HG03175 (cell line): Measurements from ENCODE around the gene C19orf67.
"Not testable (repeated sequence)": the region's sequence is repeated elsewhere in the genome, so short reads cannot be mapped to it uniquely, and the experiment has no call there.

Source experiments
- ATAC-seq: cut with Tn5 transposase; IDR thresholded peaks from one replicate; pipeline ENCODE4 v1.9.1; 2021; ENCODE audit warnings: mild to moderate bottlenecking, moderate library complexity; ENCODE audit not compliant: unreplicated experiment

The C19orf67 gene

DNA sequence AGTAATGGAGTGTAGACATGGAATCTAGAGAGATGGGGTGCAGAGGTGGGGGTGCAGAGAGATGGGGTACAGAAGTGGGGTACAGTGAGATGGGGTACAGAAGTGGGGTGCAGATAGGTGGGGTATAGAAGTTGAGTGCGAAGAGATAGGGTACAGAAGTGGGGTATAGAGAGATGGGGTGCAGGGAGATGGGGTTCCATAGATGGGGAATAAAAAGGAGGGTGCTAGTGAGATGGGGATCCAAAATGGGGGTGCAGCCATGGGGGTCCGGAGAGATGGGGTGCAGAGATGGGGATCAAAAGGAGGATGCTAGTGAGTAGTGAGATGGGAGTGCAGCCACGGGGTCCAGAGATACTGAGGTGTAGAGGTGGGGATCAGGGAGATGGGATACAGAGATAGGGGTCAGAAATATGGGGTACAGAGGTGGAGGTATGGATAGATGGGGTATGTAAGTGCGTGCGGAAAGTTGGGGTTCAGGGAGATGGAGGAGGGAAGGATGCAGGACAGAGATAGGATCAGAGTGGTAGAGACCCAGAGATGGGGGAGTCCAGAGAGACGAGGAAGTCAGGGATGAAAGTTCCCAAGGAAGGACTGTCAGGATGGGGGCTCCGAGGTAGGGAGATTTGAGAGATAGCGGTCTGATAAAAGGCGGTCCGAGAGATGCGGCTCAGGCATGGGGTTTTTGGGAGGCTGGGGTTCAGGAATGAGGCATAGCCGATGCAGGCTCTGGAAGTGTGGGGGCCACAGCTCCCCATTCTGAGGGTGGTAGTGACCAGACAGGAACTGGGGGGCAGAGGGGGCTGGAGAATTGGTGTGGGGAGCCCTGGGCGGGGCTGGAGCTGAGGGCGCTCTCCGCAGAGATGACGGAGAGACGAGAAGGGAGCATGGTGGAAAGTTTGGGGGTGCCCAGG is 27.1 kb downstream of the C19orf67 start:
- ATAC-seq: no peak

DNA sequence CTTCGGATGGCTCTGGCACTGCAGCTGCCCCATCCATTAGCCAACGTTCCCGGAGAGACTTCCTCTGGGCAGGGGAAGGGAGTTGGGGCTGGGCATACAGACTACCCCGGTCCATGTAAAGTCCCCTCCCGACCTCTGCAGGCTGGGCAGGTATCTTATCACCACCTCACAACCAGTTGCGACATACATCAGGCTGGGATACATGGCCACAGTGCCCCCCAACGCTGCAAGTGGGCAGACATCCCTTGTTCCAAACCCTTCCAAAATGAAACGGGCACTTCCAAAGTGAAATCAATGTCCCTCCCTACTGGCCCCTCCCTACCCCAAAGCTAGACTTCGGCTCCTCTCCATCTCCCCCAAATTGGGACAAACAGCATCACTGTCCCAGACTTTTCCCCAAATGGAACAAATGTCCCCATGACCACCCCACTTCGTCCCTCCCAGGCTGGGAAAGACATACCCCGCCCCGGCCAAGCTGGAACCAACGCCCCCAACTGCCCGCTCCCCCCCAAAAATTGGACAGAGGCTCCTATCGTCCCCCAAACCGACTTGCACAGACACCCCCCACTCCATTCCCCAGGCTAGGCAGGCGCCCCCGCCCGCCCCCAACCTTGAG is 28.7 kb downstream of the C19orf67 start:
- no peak for ATAC-seq

DNA sequence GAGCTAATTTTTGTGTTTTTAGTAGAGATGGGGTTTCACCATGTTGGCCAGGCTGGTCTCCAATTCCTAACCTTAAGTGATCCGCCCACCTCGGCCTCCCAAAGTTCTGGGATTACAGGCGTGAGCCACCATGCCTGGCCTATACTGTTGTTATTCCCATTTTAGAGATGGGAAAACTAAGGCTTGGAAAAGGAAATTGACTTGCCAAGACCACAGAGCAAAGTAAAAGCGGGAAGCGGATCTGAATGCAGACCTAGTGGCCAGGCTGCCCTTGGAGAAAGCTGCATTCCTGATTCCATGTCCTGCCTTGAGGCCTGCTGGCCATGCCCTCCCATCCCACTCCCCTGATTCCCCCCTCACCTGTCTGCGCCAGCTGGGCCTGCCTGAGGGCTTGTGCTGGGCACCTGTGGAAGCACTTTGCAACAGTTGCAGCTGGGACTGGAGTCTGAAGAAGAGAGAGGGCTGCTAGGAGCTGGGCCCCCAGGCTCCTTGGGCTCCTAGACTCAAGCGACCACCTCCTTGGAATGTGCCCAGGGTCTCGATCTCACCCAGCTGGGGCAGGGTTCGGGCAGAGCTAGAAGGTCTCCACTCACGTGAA is 29.4 kb downstream of the C19orf67 start:
- no peak for ATAC-seq

DNA sequence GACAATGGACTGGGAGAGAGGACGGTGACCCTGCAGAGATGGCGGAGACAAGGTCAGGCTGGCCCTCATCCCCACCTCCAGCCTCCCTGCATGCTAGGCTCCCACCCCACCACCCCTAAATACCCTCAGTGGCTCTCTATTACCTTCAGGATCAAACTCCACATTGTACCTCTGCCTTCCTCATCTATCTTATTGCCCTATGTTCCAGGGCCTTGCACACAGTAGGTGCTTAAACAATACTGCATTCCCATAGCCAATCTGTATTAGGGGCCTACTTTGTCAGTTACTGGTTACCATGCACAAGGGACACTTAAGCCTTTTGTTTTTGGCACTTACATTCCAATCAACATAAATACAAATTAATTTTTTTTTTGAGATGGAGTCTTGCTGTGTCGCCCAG is 30.2 kb downstream of the C19orf67 start:
- ATAC-seq: no peak

DNA sequence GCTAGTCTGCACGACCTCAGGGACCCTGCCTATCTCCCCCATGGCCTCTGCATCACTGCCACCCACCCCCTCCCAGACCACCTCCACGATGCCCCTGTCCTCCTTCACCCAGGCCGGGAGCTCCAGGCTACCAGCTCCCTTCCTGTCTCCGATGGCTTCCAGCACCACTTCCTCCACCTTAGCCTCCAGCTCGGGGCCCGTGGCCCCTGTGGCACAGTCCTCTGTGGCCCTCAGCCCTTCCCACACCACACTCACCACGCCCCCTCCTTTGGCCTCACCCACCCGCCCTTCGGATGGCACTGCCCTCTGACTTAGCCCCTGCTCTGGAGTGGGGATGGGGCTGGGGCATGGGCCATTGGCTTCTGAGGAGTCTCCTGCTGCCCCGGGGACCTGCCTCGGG is 30.9 kb downstream of the C19orf67 start:
- no peak for ATAC-seq

DNA sequence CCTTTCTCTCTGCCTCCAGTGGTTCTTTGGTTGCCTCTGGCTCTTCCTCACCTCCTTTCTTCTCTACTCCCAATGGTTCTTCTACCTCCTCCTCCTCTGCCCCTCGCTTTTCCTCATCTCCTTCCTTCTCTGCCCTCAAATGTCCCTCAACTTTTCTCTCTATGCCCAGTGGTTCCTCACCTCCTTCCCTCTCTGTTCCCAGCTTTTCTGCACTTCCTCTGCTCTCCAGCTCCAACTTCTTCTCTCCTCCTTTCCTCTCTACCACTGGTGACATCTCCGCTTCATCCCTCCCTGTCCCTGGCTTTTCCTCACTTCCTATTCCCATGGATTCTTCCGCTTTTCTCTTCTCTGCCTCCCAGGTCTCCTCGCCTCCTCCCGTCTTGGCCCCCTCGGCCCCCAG is 31.5 kb downstream of the C19orf67 start:
- no peak for ATAC-seq

DNA sequence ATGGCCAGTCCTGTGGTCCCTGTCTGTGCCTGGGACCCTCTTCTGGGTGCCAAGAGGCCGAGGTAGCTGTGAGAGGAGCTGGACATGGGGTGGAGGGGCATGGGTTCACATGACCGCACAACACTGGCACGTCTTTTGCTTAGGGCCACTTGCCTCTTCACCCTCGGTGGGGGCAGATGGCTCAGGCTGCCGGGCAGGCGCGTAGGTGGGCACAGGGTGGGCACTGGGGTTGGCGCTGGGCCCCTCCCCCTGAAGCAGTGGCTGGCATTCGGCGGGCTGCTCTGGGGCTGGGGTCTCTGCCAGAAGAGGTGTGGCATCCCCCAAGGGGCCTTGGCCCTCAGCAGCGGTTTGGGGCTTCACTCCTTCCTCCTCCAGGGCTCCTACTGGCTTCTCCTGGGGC is 32.1 kb downstream of the C19orf67 start:
- no peak for ATAC-seq

DNA sequence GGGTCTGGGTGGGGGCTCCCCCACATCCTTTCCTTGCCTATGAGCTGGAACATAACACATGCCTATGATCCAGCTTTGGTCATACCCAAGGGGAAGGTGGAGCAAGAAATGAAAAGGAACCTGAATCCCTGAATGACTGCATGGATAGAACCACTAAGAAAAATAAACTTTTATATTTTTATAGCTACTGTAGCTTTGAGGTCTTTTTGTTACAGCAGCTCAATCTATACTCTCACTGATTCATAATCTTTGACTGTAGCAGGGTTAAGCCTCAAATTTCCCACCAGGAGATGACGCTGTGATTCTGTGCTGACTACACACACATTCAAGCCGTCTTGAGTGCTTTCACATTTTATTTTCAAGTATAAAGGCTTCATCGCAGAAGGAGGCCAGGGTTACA is 32.6 kb downstream of the C19orf67 start:
- ATAC-seq: no peak

DNA sequence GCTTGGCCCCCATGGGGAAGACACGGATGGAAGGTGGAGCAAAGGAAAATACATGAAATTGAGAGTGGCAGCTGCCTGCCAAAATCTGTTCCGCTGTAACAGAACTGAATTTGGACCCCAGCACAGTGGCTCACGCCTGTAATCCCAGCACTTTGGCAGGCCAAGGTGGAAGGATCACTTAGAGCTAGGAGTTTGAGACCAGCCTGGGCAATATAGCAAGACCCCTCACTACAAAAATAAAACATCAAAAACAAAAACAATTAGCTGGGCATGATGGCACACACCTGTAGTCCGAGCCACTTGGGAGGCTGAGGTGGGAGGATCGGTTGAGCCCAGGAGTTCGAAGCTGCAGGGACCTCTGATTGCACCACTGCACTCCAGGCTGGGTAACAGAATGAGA is 33.1 kb downstream of the C19orf67 start:
- ATAC-seq: no peak

DNA sequence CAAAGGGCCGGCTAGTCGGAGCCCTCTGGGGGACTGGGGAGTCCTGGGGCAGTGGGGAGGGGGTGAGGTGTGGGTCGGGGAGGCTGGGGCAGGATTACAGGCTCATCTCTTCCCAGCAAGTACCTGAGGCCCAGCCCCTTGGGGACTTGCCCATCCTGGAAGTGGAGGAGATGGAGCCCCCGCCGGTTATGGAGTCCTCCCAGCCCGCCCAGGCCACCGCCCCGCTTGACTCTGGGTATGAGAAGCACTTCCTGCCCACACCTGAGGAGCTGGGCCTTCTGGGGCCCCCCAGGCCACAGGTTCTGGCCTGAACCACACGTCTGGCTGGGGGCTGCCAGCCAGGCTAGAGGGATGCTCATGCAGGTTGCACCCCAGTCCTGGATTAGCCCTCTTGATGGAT is 33.6 kb downstream of the C19orf67 start:
- no peak for ATAC-seq

DNA sequence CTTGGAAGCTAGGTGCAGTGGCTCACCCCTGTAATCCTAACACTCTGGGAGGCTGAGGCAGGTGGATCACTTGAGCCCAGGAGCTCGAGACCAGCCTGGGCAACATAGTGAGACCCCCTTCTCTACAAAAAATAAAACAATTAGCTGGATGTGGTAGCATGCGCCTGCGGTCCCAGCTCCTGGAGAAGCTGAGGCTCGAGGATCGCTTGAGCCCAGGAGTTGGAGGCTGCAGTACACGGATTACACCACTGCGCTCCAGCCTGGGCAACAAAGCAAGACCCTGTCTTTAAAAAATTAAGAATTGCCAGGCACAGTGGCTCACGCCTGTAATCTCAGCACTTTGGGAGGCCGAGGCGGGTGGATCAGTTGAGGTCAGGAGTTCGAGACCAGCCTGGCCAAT is 34.6 kb downstream of the C19orf67 start:
- ATAC-seq: not testable (repeated sequence)

DNA sequence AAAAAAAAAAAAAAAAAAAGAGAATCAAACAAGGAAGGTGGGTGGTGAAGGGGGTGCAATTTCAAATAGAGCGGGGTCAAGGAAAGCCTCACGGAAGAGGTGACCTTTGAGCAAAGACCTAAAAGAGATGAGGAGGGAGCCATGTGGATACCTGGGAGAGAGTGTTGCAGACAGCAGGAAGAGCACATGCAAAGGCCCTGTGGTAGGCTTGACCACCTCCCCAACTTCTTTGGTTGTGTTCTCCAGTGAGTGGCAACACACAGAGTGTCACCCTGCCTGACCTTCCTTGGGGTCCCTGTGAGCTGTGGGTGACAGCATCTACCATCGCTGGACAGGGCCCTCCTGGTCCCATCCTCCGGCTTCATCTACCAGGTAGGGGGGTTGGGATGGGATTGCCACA is 35.1 kb downstream of the C19orf67 start:
- ATAC-seq: no peak

DNA sequence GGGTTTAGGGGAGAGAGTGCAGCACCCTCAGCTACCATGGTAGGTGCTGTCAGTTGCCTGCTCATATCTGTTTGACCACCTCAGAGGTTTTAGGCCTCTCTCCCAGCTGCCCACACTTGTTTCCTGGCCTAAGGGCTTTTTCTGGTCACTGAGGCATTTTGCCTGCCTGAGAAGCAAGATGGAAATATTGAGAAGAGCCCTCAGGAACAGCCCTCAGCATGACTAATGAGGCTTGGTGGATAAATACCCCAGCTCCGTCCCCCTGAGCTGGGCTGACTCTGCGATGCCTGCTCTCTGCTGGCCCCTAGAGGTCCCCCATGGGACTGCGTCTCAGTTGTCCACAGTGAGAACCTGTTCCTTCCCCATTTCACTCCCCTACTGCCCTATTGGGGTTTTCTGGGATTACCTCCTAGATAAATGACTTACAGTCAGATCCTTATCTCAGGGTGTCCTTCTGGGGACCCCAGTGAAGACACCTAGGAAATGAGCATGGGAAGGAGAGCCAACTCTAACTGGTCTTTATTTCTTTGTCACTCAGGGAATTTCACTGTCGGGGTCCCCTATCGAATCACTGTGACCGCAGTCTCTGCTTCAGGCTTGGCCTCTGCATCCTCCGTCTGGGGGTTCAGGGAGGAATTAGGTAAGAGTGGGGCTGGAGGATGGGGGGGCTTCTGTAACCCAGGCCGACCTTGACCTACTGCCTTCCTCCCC is 37.0 kb downstream of the C19orf67 start:
- ATAC-seq: no peak

DNA sequence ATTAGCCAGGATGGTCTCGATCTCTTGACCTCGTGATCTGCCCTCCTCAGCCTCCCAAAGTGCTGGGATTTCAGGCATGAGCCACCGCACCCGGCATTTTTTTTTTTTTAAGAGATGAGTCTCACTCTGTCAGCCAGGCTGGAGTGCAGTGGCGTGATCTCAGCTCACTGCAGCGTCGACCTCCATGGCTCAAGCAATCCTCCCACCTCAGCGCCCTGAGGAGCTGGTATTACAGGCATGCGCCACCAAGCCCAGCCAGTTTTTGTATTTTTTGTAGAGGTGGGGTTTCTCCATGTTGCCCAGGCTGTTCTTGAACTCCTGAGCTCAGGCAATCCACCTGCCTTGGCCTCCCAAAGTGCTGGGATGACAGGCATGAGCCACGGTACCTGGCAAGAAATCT is 37.7 kb downstream of the C19orf67 start:
- not testable (repeated sequence) for ATAC-seq

DNA sequence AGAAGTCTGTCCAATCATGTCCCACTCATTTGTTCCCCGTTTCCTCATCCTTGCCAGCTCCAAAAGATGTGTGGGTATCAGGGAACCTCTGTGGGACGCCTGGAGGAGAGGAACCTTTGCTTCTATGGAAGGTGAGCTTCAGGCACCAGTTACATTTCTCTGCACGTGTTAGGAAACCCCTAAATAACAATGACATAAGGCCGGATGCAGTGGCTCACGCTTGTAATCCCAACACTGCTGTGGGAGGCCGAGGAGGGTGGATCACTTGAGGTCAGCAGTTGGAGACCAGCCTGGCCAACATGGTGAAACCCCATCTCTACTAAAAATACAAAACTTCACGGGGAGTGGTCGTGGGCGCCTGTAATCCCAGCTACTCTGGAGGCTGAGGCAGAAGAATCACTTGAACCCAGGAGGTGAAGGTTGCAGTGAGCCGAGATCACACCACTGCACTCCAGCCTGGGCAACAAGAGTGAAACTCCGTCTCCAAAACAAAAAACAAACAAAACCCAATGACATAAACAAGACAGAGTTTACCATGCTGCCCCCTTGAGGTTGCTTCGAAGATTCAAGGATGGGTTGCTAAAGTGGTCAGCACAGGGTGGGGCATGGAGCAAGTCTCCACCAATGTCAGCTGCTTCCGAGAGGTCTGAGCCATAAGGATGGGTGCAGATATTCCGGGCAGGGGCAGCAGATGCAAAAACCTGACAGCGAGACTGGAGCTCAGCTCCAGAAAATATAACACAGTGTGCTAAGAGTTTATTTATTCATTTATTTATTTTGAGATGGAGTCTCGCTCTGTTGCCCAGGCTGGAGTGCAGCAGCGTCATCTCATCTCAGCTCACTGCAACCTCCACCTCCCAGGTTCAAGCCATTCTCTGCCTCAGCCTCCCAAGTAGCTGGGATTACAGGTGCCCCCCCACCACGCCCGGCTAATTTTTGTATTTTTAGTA is 42.6 kb downstream of the C19orf67 start:
- not testable (repeated sequence) for ATAC-seq

DNA sequence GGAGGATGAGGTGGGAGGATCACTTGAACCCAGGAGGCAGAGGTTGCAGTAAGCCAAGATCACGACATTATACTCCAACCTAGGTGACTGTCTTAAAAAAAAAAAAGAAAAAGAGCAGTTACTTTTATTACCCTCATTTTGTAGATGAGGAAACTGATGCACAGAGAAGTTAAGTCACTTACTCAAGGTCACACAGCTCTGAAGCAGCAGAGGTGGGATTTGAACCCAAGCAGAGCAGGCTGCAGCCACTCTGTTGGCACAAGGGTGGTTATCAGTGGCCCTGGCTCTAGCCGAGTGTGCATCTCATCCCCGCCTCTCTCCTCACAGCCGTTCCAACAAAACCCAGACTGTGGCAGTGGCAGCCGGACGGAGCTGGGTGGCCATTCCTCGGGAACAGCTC is 46.4 kb downstream of the C19orf67 start:
- ATAC-seq: no peak

DNA sequence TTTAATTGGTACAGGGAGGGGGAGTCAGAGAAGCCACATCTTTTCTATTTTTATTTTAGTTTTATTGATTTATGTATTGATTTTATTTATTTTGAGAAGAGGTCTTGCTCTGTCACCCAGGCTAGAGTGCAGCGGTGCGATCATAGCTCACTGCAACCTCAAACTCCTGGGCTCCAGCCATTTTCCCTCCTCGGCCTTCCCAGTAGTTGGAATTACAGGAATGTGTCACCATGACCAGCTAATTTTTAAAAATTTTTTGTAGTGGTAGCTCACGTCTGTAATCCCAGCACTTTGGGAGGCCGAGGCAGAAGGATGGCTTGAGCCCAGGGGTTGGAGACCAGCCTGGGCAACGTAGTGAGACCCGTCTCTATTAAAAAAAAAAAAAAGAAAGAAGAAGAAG is 49.9 kb downstream of the C19orf67 start:
- ATAC-seq: no peak

DNA sequence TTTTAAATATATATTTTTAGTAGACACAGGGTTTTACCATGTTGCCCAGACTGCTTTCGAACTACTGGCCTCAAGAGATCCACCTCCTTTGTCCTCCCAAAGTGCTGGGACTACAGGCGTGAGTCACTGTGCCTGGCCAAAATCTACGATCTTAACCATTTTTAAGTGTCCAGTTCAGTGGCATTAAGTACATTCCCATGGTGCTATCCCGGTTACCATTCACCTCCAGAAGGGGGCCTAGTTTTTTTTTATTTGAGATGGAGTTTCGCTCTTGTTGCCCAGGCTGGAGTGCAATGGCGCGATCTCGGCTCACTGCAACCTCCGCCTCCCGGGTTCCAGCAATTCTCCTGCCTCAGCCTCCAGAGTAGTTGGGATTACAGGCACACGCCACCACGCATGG is 50.4 kb downstream of the C19orf67 start:
- ATAC-seq: not testable (repeated sequence)

DNA sequence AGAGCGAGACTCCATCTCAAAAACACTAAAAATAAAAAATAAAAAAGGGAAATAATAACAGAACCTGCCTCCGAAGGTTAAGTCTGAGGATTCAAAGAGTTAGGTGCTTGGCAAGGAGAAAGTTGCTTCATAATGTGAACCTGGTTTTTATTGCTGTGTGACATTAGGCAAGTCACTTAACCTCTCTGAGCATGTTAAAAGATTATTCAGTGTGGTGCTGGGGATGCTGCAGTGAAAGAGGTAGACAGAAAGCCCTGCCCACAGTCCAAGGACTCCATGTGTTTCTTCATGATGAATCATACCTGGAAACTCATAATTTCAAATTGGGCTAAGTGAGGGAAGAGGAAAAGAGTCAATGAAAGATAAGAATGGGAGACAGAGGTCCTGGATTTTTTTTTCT is 51.6 kb downstream of the C19orf67 start:
- no peak for ATAC-seq

DNA sequence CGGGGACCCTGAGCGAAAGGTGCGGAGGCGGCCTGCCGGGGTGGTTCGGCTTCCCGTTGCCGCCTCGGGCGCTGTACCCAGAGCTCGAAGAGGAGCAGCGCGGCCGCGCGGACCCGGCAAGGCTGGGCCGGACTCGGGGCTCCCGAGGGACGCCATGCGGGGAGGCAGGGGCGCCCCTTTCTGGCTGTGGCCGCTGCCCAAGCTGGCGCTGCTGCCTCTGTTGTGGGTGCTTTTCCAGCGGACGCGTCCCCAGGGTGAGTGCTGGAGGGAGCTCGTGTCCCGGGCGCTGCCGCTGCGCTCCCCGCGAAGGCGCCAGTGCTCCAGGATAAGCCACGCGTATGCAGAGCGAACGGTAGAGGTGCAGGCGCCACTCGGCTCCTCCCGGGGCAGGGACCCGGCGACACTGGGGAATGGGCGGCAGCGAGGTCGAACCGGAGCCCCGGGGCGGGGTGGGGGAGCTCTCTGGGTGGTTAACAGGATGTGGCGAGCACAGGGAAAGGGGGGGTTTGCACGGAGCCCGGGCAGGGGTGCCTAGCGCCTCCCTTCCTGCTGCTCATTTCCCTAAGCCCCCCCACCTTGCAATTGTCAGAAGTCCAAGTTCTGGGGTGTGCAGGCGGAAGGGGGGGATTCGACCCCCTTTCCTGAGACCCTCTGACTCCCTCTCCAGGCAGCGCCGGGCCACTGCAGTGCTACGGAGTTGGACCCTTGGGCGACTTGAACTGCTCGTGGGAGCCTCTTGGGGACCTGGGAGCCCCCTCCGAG is 53.7 kb downstream of the C19orf67 start, which contains the start of gene IL27RA:
TSS of gene IL27RA (plus strand) at position 44 of the 762 bp plus-strand sequence. CDS start at position 155, 111 bp downstream.
- peak; percentile 48 for ATAC-seq
